ENCODE data around the gene SPPL2B.
A peak's percentile ranks its signal among the peaks of the same experiment; 100 is the strongest.
"Not testable (repeated sequence)": the region's sequence is repeated elsewhere in the genome, so short reads cannot be mapped to it uniquely, and the experiment has no call there.

The SPPL2B gene

DNA sequence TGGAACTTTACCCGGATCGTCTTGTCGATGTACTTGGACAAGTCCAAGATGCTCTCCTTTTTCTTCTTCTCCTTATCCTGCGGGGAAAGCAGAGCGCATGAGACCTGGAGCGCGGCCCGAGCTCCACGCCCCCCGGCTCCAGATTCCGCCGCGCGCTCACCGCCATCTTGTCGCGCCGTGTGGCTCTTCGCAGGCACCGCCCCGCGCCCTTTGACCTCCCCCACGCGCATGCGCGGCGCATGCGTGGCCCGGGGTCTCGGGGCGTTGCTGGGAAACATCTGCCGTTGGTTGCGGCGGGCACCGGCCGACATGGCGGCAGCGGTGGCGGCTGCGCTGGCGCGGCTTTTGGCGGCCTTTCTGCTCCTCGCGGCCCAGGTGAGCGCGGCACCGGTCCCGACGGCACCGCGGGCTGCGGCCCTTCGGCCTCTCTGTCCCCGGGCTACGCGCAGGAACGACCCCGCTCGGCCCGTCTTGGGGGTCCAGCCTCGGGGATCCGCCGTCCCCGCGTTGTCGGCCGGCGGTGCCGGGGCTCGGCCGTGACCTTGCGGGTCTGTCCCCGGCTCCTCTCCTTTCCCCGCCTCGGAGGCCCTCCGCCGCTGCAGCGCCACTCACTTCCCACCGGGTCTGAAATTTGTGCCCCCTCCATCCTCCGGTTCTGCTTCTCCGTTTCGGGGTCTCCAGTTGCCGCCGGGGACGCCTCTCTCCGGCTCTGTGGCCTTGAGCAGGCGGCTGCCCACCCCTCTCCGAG, at the start of gene SPPL2B, which contains the start of gene LSM7:
SPPL2B (plus strand) TSS at position 284 of the 748 bp plus-strand sequence; CDS start at position 310, 26 bp downstream.
LSM7 (minus strand) TSS at position 186 of the 748 bp plus-strand sequence; CDS start at position 166, 20 bp downstream.
- peak; percentile 69 for DNase-seq

- no peak for DNase-seq
Observed at GRCh38 chr19:2280633-2281264, 47.7 kb upstream of the SPPL2B start.

DNA sequence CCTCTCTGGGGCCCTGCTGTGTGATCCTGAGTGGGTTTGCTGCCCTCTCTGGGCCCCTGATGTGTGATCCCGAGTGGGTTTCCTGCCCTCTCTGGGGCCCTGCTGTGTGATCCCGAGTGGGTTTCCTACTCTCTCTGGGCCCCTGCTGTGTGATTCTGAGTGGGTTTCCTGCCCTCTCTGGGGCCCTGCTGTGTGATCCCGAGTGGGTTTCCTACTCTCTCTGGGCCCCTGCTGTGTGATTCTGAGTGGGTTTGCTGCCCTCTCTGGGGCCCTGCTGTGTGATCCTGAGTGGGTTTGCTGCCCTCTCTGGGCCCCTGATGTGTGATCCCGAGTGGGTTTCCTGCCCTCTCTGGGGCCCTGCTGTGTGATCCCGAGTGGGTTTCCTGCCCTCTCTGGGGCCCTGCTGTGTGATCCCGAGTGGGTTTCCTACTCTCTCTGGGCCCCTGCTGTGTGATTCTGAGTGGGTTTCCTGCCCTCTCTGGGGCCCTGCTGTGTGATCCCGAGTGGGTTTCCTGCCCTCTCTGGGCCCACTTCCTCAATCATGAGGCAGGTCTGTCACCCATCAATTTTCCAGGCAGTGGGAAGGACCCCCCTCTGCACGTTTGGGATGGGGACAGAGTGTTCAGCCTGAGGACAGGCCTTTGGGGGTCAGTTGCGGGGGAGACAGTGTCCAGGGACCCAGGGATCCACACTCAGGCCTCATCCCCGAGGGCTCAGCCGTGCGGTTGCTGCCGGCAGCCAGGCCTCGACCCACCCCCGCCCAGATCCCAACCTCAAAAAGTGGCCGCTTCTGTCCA, 47.0 kb upstream of the SPPL2B start:
- not testable (repeated sequence) for DNase-seq

GRCh38 chr19:2282062-2282861, 46.2 kb upstream of the SPPL2B start, which contains the start of gene PEAK3:
Gene PEAK3 (minus strand): TSS chr19:2282175. CDS start chr19:2280931, 1,244 bp downstream.
- no peak for DNase-seq

DNA sequence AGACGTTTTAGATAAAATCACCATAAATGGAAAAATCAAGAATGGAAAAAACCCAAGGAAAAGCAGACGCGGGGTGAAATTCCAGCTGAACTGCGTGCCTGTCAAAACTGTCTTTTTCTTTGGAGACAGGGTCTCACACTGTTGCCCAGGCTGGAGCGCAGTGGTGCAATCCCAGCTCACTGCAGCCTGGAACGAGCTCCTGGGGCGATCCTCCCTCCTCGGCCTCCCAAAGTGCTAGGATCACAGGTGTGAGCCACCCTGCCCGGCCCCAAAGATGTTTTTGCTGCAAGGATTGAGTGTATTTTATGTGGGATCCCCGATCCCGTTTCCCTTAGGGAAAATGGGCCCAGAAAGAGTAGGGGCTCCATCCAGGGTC, 45.6 kb upstream of the SPPL2B start:
- DNase-seq = no peak

- no peak for DNase-seq
Observed at GRCh38 chr19:2283835-2284507, 44.5 kb upstream of the SPPL2B start.

- DNase-seq = no peak
Observed at GRCh38 chr19:2286402-2287140, 41.9 kb upstream of the SPPL2B start.

- DNase-seq = no peak
Observed at GRCh38 chr19:2287585-2288337, 40.7 kb upstream of the SPPL2B start.

DNA sequence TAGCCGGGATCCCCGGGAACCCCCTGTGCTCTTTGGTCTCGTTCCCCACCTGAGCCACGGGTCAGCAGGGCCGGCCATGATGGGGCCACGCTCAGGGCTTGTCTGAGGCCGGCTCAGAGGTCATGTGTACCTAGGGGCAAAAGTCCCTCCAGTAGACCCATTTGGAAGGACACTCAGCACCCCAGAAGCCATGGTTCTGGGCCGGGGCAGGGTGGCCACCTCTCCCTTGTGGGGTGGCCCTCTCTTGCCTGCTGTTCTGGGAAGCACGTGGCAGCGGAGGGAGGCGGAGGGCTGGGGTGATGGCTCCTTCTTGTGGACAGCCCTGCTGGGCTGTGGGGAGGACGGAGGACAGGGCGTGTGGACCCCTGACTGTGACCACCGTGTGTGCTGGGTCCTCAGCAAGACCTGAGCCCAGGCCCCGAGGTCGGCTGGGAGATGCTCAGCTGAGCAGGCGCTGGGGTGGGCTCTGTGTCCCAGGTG, 40.1 kb upstream of the SPPL2B start:
- DNase-seq = no peak

- no peak for DNase-seq
Observed at GRCh38 chr19:2288818-2289713, 39.4 kb upstream of the SPPL2B start.

DNA sequence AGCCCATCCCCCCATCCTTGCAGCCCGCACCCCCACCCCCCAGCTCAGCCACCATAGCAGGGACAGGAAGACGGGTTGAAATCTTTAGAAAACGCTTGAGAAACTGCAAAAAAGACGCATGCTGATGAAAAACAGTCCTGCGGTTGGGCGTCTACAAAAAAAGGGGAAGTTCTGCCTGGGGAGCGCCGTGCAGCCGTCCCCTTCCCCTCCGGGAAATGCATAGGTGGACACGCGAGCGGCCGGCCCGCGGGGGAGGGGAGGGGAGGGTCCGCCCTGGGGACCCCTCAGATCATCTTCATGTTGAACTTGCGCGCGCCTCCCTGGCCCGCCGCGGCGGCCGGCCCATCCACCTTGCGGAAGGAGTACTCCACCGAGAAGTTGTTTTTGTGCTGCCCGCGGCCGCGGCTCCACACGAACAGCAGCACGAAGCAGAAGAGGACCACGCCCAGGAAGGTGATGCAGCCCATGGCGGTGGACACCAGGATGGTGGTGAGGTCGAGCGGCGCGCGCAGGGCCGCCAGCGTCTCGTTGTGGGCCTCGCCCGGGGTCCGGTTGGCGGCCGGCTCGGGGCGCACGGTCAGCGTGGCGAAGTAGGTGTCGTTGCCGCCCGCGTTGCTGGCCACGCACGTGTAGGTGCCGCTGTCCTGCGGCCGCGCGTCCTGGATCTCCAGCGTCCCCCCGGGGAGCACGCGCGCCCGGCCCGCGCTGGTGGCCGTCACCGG, 38.6 kb upstream of the SPPL2B start:
- DNase-seq = no peak

DNA sequence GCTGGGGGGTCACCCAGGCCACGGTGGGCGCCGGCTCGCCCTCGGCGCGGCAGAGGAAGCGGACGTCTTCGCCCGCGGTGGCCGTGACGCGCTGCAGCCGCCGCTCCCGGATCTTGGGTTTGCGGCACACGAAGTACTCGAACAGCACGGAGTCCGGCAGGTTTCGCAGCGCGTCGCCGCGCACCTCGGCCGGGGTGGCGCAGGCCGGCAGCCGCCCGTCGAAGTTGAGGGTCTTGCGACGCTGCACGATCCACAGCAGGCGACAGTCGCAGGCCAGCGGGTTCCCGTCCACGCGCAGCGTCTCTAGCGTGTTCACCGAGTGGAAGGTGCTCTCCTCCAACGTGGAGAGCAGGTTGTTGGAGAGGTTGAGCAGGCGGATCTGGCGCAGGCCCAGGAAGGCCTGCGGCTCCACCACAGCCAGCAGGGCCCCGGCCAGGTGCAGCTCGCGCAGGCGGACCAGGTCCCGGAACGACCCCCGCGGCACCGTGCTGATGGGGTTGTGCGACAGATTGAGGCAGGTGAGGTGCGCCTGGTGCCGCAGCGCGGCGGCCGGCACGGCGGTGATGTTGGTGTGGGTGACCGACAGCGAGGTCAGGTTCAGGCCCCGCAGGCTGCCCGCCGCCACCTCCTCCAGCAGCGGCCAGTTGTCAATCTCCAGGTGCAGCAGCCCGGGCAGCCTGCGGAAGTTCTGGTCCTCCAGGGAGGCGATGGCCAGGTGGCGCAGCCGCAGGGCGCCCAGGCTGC, 37.9 kb upstream of the SPPL2B start:
- DNase-seq = no peak

GRCh38 chr19:2291185-2291751, 37.2 kb upstream of the SPPL2B start:
- DNase-seq = no peak

GRCh38 chr19:2294687-2295335, 33.7 kb upstream of the SPPL2B start:
- no peak for DNase-seq

- DNase-seq = no peak
Observed at GRCh38 chr19:2296141-2296540, 32.3 kb upstream of the SPPL2B start.

GRCh38 chr19:2300533-2300932, 28.0 kb upstream of the SPPL2B start:
- no peak for DNase-seq

Measured in cortex of kidney (tissue), 1 donor.